ENCODE results near the gene NEDD4L.

Gene NEDD4L

GRCh38 chr18:58180172-58180571, 136.1 kb downstream of the NEDD4L start:
- ATAC-seq, result no peak
- TF ChIP-seq CSRNP3 (CRISPR knock-in tag; IDR thresholded peaks at IDR 0.05) (no peak), ZNF565 (CRISPR knock-in tag; conservative IDR thresholded peaks at IDR 0.05; ENCODE audit: low read depth) (no peak), ZFP3 (CRISPR knock-in tag; IDR thresholded peaks at IDR 0.05) (no peak), GLIS3 (CRISPR knock-in tag; IDR thresholded peaks at IDR 0.05) (no peak)

GRCh38 chr18:58180738-58181353, 136.8 kb downstream of the NEDD4L start:
- TF ChIP-seq ISL1 (CRISPR knock-in tag; IDR thresholded peaks at IDR 0.05) (no peak), OSR1 (CRISPR knock-in tag; IDR thresholded peaks at IDR 0.05) (no peak), ZNF70 (CRISPR knock-in tag; IDR thresholded peaks at IDR 0.05) (no peak), TSHZ2 (CRISPR knock-in tag; IDR thresholded peaks at IDR 0.05) (no peak), ESRRG (CRISPR knock-in tag; IDR thresholded peaks at IDR 0.05) (no peak), BACH2 (CRISPR knock-in tag; IDR thresholded peaks at IDR 0.05; ENCODE audit: borderline replicate concordance) (no peak), ZNF565 (CRISPR knock-in tag; conservative IDR thresholded peaks at IDR 0.05; ENCODE audit: low read depth) (no peak), SNAI2 (CRISPR knock-in tag; IDR thresholded peaks at IDR 0.05) (no peak), PPARA (CRISPR knock-in tag; IDR thresholded peaks at IDR 0.05; ENCODE audit: borderline replicate concordance) (no peak), CSDC2 (CRISPR knock-in tag; IDR thresholded peaks at IDR 0.05) (no peak), TOX (CRISPR knock-in tag; IDR thresholded peaks at IDR 0.05; ENCODE audit: borderline replicate concordance) (no peak), ZC3H10 (CRISPR knock-in tag; IDR thresholded peaks at IDR 0.05) (no peak), GLIS3 (CRISPR knock-in tag; IDR thresholded peaks at IDR 0.05) (no peak), ZFP30 (CRISPR knock-in tag; IDR thresholded peaks at IDR 0.05) (no peak)
- ATAC-seq, result peak; percentile 23; the same call in 1 of the 3 replicates

- TF ChIP-seq POU6F1 (CRISPR knock-in tag; IDR thresholded peaks at IDR 0.05; ENCODE audit: borderline replicate concordance, low read depth) (no peak), CSDC2 (CRISPR knock-in tag; IDR thresholded peaks at IDR 0.05) (no peak), TSHZ2 (CRISPR knock-in tag; IDR thresholded peaks at IDR 0.05) (no peak), GLIS3 (CRISPR knock-in tag; IDR thresholded peaks at IDR 0.05) (no peak), CREB5 (CRISPR knock-in tag; IDR thresholded peaks at IDR 0.05; ENCODE audit: low read depth) (no peak)
- ATAC-seq, result no peak
Observed at GRCh38 chr18:58181988-58182387, 138.0 kb downstream of the NEDD4L start.

- no peak for ATAC-seq
- TF ChIP-seq TCF4 (CRISPR knock-in tag; IDR thresholded peaks at IDR 0.05; ENCODE audit: borderline replicate concordance) (no peak), PPARA (CRISPR knock-in tag; IDR thresholded peaks at IDR 0.05; ENCODE audit: borderline replicate concordance) (no peak), BACH2 (CRISPR knock-in tag; IDR thresholded peaks at IDR 0.05; ENCODE audit: borderline replicate concordance) (no peak), CSDC2 (CRISPR knock-in tag; IDR thresholded peaks at IDR 0.05) (no peak)
Observed at GRCh38 chr18:58183226-58183625, 139.2 kb downstream of the NEDD4L start.
